GM19351 (cell line): ENCODE results near the gene GET4.

Experiments used
- ATAC-seq: cut with Tn5 transposase; IDR thresholded peaks from one replicate; pipeline ENCODE4 v1.9.1; 2021; ENCODE audit warnings: mild to moderate bottlenecking, moderate library complexity; ENCODE audit not compliant: unreplicated experiment

GET4 gene

DNA sequence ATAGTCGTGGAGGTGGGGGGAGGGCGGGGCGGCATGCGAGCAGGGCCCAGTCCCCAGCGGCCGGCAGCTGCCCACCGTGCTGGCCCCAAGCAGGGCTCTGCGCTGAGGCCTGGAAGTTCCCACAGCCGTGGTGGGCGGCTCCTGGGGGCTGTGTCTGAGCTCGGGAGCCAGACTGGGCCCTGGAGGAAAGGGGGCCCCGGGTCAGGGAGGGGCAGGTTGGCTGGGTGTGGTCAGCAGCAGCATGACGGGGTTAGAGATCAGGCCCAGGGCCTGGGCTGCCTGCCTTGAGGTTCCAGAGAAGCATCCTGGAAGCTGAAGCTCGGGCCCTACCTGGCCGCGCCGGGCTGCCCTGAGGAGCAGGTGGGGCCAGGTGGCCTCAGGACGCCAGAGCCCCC, 22.1 kb downstream of the GET4 start:
- no peak for ATAC-seq

DNA sequence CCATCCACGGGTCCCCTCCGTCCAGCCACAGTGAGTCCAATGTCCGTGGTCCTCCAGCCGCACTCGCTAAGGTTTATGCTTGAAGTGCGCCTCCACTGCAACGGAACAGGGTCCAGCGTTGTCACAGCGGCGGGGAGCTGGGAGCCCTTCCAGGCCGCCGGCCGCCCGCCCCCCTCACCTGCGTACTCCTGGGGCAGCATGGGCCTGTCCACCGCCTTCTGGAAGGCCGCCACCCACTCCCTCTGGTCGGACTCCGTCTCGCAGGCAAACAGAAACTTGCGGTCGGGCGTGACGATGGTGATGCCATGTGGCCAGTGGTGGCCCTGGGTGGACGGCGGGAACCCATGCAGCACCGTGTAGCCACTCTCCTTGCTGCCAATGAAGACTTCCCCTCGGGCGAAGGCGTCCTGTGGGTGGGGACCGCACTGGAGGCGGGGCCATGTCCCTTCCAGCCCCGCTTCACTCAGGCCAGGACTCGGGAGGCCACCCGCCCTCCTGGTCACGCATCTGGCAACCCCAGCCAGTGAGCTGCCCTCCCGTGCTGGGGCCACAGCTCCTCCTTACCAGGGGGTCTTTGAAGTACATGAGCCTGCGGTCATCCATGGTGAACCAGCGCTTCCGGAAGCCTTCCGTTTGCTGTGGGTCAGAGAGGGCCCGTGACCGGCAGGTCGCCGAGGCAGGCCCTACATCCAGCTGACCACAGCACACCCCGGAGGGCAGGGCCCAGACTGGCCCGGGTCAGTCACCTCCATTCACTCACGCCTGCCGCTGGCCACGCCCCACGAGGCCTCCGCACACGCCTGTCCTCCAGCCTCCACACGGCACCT, 22.7 kb downstream of the GET4 start:
- ATAC-seq = no peak

- ATAC-seq = no peak
These were observed 23.5 kb downstream of the GET4 start for GRCh38 chr7:899806-900205.

GRCh38 chr7:900331-901040, 24.1 kb downstream of the GET4 start:
- no peak for ATAC-seq

- ATAC-seq = no peak
These were observed 24.7 kb downstream of the GET4 start for GRCh38 chr7:901041-901387.

GRCh38 chr7:901388-902154, 25.2 kb downstream of the GET4 start:
- no peak for ATAC-seq

- no peak for ATAC-seq
These were observed 26.6 kb downstream of the GET4 start for GRCh38 chr7:902996-903395.

GRCh38 chr7:903921-904755, 27.8 kb downstream of the GET4 start:
- ATAC-seq = no peak

- ATAC-seq = no peak
These were observed 28.5 kb downstream of the GET4 start for GRCh38 chr7:904847-905246.

DNA sequence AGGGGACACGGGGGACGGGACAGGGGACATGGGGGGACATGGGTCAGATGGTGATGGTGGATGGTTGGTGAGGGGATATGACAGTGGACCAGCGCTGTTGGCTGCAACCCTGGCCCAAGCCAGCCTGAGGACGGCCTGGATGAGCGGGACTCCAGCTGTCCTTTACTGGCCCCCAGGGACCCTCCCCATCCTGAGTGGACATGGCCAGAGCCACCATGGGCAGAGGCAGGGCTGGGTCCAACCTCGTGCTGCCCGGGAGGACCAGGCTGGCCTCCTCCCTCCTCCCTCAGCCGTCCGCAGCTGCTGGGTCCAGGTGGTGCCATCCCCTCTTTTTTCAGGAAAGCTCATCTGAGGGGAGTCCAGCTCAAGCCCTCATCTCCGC, 30.4 kb downstream of the GET4 start:
- ATAC-seq = no peak

GRCh38 chr7:907158-907980, 31.0 kb downstream of the GET4 start:
- no peak for ATAC-seq

DNA sequence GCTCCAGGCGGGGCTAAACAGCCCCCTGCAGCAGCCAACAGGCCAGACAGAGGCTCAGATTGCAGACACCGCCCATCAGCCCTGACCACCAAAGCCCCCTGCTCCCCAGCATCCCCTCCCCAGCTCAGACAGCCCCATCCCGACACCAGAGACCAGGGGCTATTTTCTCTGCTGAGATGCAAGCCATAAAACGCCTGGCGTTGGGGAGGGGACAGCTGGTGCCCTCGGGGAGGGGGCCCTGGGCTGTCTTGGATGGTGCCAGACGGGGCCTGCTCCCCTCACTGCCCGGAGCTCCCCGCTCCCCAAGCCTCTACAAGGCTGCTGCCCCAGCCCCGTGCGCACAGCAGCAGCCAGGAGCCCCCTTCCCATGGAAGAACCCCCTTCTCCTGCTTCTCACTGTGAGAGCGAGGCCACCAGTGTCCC, 31.8 kb downstream of the GET4 start:
- ATAC-seq = no peak

DNA sequence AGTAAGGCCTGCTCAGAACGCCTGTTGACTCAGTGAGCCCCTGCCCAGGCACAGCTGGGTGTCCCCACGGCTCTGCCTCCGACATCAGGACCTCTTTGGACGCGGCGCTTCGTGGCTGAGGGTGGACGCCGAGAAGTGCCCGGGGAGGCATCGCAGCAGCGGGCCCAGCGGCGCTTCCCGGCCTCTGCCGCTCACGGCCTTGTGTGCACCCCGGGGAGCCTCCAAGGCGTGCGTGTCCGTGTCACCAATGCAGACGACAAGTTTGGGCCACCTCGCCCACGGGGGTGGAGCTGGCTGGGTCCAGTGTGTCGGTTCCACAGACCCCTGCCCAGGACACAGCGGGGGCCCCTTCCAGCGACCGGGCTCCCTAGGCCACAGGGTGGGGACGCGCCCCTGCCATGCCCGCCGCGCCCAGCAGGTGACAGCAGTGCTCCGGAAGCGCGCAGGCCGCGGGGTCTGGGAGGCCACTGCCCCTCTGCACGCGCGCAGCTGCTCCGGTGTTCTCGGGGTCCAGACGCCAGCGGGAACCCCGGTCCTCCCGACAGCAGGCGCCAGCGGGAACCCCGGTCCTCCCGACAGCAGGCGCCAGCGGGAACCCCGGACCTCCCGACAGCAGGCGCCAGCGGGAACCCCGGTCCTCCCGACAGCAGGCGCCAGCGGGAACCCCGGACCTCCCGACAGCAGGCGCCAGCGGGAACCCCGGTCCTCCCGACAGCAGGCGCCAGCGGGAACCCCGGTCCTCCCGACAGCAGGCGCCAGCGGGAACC, 32.4 kb downstream of the GET4 start:
- ATAC-seq = peak; percentile 80

GRCh38 chr7:909358-910329, 33.3 kb downstream of the GET4 start:
- ATAC-seq = no peak

- no peak for ATAC-seq
These were observed 34.1 kb downstream of the GET4 start for GRCh38 chr7:910441-910861.

DNA sequence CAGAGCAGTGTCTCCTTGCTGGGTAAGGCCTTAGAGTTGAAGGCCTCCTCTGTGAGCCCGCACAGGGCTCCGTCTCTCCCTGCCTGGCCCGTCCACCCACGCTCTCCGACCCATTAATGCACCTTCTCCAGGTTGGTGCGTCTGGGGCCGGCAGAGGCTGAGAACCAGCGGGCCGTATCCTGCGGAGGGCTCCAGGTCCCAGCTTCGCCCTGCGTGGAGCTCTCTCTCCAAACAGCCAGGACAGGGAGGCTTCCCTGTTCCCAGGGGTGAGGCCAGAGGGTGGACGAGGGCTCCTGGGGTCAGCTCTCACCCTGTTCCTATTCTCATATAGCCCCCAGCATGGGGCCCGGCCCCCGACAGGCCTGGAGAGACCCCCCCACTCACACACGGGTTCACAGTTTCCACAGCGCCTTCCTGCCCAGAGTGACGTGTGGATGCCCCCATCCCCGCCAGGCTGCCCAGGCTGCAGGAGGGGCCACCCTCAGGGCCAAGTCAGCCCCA, 34.6 kb downstream of the GET4 start:
- ATAC-seq = no peak

DNA sequence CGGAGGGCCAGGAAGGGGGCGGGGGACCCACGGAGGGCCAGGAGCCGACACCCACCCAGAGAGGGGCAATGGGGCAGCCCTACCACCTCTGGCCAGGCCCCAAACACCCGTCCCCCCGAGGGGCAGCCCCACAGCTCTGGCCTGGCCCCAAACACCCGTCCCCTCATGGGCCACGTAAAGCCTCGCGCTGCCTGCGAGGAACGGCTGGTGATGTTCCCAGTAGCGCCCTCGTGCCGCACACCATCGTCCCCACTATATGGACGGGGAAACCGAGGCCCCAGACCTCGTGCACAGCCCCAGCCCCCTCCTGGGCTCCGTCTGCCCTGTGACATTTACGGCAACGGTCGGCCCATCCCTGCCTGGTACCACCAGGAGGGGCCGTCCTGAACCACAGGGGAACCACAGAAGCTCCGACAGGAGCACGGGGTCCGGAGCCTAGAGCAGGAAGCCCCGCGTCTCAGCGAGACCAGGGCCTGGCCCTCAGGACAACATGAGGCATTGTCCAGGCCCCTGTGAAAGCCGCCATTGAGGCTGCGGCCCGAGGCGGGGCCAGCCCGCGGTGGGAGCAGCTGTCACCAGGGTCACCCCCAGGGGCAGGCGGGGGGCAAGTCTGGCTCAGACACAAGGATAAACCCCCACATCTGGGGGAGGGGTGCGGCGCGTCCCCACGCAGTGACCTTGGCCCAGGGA, 35.6 kb downstream of the GET4 start:
- no peak for ATAC-seq
